Putamen (tissue), 1 donor: Measurements from ENCODE around the gene FGF13.

Experiments used
- DNase-seq: peaks from one replicate; pipeline ENCODE4 v3.0.0-alpha.2; 2016; ENCODE audit warnings: low spot score

FGF13 gene

GRCh38 chrX:138664016-138664415, 47.5 kb downstream of the FGF13 start:
- no peak for DNase-seq

GRCh38 chrX:138651494-138651893, 60.0 kb downstream of the FGF13 start:
- DNase-seq: no peak

GRCh38 chrX:138648568-138648967, 62.9 kb downstream of the FGF13 start:
- DNase-seq: peak; percentile 6

- no peak for DNase-seq
Measured at GRCh38 chrX:138638996-138639395, 72.5 kb downstream of the FGF13 start.
